CD4-positive, alpha-beta T cell (primary cell): ENCODE results near the gene TCFL5. TPM values are rescaled to one million over a fixed set of nuclear protein-coding genes. Genes with fewer than 3 reads are reported as not detected.
A peak's percentile ranks its signal among the peaks of the same experiment; 100 is the strongest.

Experiments
- ATAC-seq: fragments of 200-7000 bp; cut with Tn5 transposase; one replicate; pipeline ENCODE4 v1.10.0; 2022; ENCODE audit warnings: mild to moderate bottlenecking; ENCODE audit not compliant: poor library complexity
- CTCF ChIA-PET: fragments of 350-600 bp; sonication (Branson Sonifier 250); formaldehyde crosslinking; loops from one replicate; lab custom pipeline; 2021; ENCODE audit warnings: antibody characterized with exemption, inconsistent platforms; lab: Charles Lee
- POLR2A ChIA-PET: fragments of 350-600 bp; sonication (Branson Sonifier 250); formaldehyde crosslinking; loops from one replicate; lab custom pipeline; 2021; ENCODE audit warnings: antibody characterized with exemption, inconsistent platforms; lab: Charles Lee
- DNase-seq, 14 experiments: peaks; one replicate each; pipeline ENCODE4 v3.0.0-alpha.2; 2013 to 2020; ENCODE audit warnings: mixed read lengths in 2 of 14
- H3K27ac ChIP-seq, 2 donors: one replicate each; pipeline versions ENCODE4 v1.5.1 to v1.7.0; 2013; ENCODE audit warnings: low read length in 2 of 2, low read depth in 1 of 2, mild to moderate bottlenecking in 1 of 2
- H3K27me3 ChIP-seq, 2 experiments: 1 replicate in 1 of 2; 2 replicates in 1 of 2; pipeline versions ENCODE4 v1.6.1 to v1.7.0; 2013; ENCODE audit warnings: low read length in 2 of 2, control low read depth in 1 of 2, mild to moderate bottlenecking in 1 of 2, moderate library complexity in 1 of 2; ENCODE audit not compliant: insufficient read depth in 2 of 2, control insufficient read depth in 1 of 2
- H3K36me3 ChIP-seq: one replicate; pipeline ENCODE4 v1.6.1; 2013; ENCODE audit warnings: low read length, control low read depth; ENCODE audit not compliant: insufficient read depth
- H3K4me1 ChIP-seq: one replicate; pipeline ENCODE4 v1.6.1; 2013; ENCODE audit warnings: low read length, control low read depth; ENCODE audit not compliant: insufficient read depth
- H3K4me3 ChIP-seq: one replicate; pipeline ENCODE4 v1.5.1; 2013; ENCODE audit warnings: mild to moderate bottlenecking, low read length, moderate library complexity
- H3K9me3 ChIP-seq, 2 experiments: 1 replicate in 1 of 2; 2 replicates in 1 of 2; pipeline versions ENCODE4 v1.6.1 to v1.7.0; 2013; ENCODE audit warnings: low read length in 2 of 2, mild to moderate bottlenecking in 2 of 2, control low read depth in 1 of 2, moderate library complexity in 1 of 2; ENCODE audit not compliant: control insufficient read depth in 1 of 2, insufficient read depth in 1 of 2
- H3K27ac Mint-ChIP-seq: one replicate; pipeline ENCODE4 v1.8.0; 2020; ENCODE audit warnings: mixed read lengths
- H3K27me3 Mint-ChIP-seq: one replicate; pipeline ENCODE4 v1.8.0; 2021; ENCODE audit warnings: mixed read lengths
- H3K36me3 Mint-ChIP-seq: one replicate; pipeline ENCODE4 v1.8.0; 2021; ENCODE audit warnings: low read depth, mixed read lengths
- H3K4me1 Mint-ChIP-seq: one replicate; pipeline ENCODE4 v1.8.0; 2021; ENCODE audit warnings: low read depth, mixed read lengths
- H3K4me3 Mint-ChIP-seq: one replicate; pipeline ENCODE4 v1.8.0; 2020; ENCODE audit warnings: mild to moderate bottlenecking, mixed read lengths
- H3K9me3 Mint-ChIP-seq: one replicate; pipeline ENCODE4 v1.8.0; 2020; ENCODE audit warnings: mixed read lengths
- CTCF ChIP-seq: fragments of 200-600 bp; IDR thresholded peaks from one replicate; pipeline ENCODE4 v1.8.0; 2022; ENCODE audit warnings: antibody characterized with exemption, mild to moderate bottlenecking
- intact Hi-C, 2 experiments: fragments of 100-400 bp; cut with DNase I in 1 of 2; cut with micrococcal nuclease in 1 of 2; formaldehyde crosslinking; loops; one replicate each; pipeline versions ENCODE4 v1.15.1 to v1.9.0; 2023 to 2025; cut with DNase I, micrococcal nuclease
- total RNA-seq, 174 experiments: library from RNA in 2 of 174; stranded (reverse) in 2 of 174; gene quantifications; one replicate each; pipeline ENCODE4 v1.2.3 and lab custom pipeline; 2021 to 2026

TCFL5 gene
- total RNA-seq, 2 experiments from 2014 or later = 5.9 to 6.3 TPM

GRCh38 chr20:62795023-62795761 lies 66.4 kb downstream of the TCFL5 start:
- Histone ChIP-seq H3K9me3 (no peaks in the 10 kb centered on the region), H3K27me3 (no peaks in the 10 kb centered on the region), H3K27ac (peak overlapping the region; percentile 63 to 77), H3K4me3 (peak overlapping the region; percentile 78), H3K4me1 (peaks cover 56% of the 10 kb centered on the region), H3K36me3 (peaks cover 24% of the 10 kb centered on the region)
- Mint-ChIP-seq H3K27ac (peak overlapping the region; percentile 89), H3K36me3 (peaks cover 41% of the 10 kb centered on the region), H3K27me3 (no peaks in the 10 kb centered on the region), H3K4me3 (peak overlapping the region; percentile 88), H3K9me3 (no peaks in the 10 kb centered on the region), H3K4me1 (peaks cover 55% of the 10 kb centered on the region)
- ChIA-PET CTCF (interaction anchor here (1.2 to 2.0 kb wide), 4 partner anchors 13 to 295 kb away, joined by 3 to 7 read pairs (median 4); no protein-coding TSS in a partner anchor), POLR2A (interaction anchor here (1.0 to 4.5 kb wide), 33 partner anchors 9 to 673 kb away, joined by 3 to 85 read pairs (median 6); partner anchors contain the start of genes LSM14B, NTSR1, OGFR and TCFL5)
- DNase-seq = peak; percentile 38 to 84 (median 64)
- TF ChIP-seq CTCF = no peak
- intact Hi-C loops = loop anchor here in 1 of 2 experiments (2.0 to 10.0 kb wide), 2 partner anchors 18 to 410 kb away; partner anchors contain the start of gene RPS21
- peak; percentile 17 for ATAC-seq

GRCh38 chr20:62794007-62794724 lies 67.5 kb downstream of the TCFL5 start:
- CTCF ChIA-PET = interaction anchor here (1.2 to 2.0 kb wide), 5 partner anchors 14 to 294 kb away, joined by 3 to 7 read pairs (median 4); no protein-coding TSS in a partner anchor
- Mint-ChIP-seq H3K4me1 (peaks cover 55% of the 10 kb centered on the region), H3K27ac (peak overlapping the region; percentile 89), H3K4me3 (peak overlapping the region; percentile 88), H3K9me3 (no peaks in the 10 kb centered on the region), H3K27me3 (no peaks in the 10 kb centered on the region), H3K36me3 (peaks cover 32% of the 10 kb centered on the region)
- Histone ChIP-seq H3K27ac (peak overlapping the region; percentile 79 to 90), H3K27me3 (no peaks in the 10 kb centered on the region), H3K4me3 (peak overlapping the region; percentile 78), H3K9me3 (no peaks in the 10 kb centered on the region), H3K4me1 (peaks cover 56% of the 10 kb centered on the region), H3K36me3 (peaks cover 14% of the 10 kb centered on the region)
- ATAC-seq (peak; percentile 71), DNase-seq (peak; percentile 87 to 98 (median 95))
- POLR2A ChIA-PET = interaction anchor here (0.6 to 4.5 kb wide), 50 partner anchors 8 to 729 kb away, joined by 3 to 85 read pairs (median 5); partner anchors contain the start of genes LSM14B, NTSR1, OGFR and PPDPF
- intact Hi-C loops = loop anchor here (1.0 to 10.0 kb wide), 5 partner anchors 17 to 409 kb away; partner anchors contain the start of gene RPS21 (in 1 of the 2)
- TF ChIP-seq CTCF = no peak

- intact Hi-C loops = loop anchor here (1.0 to 10.0 kb wide), 7 partner anchors 16 to 409 kb away; partner anchors contain the start of gene RPS21 (in 1 of the 2)
- Histone ChIP-seq H3K4me3 (peak overlapping the region; percentile 55), H3K27me3 (no peaks in the 10 kb centered on the region), H3K27ac (peak overlapping the region; percentile 79 to 90), H3K36me3 (peaks cover 9% of the 10 kb centered on the region), H3K4me1 (peaks cover 56% of the 10 kb centered on the region), H3K9me3 (no peaks in the 10 kb centered on the region)
- no peaks in the 10 kb centered on the region for H3K9me3 Mint-ChIP-seq
- DNase-seq = no peak
- TF ChIP-seq CTCF = no peak
- peak overlapping the region; percentile 88 for H3K4me3 Mint-ChIP-seq
- peaks cover 55% of the 10 kb centered on the region for H3K4me1 Mint-ChIP-seq
- no peak for ATAC-seq
- POLR2A ChIA-PET = interaction anchor here (0.8 to 4.5 kb wide), 43 partner anchors 9 to 728 kb away, joined by 3 to 85 read pairs (median 5); partner anchors contain the start of genes LSM14B, NTSR1, OGFR and PPDPF
- peaks cover 27% of the 10 kb centered on the region for H3K36me3 Mint-ChIP-seq
- CTCF ChIA-PET = interaction anchor here (1.2 to 2.0 kb wide), 5 partner anchors 15 to 294 kb away, joined by 3 to 7 read pairs (median 4); no protein-coding TSS in a partner anchor
- no peaks in the 10 kb centered on the region for H3K27me3 Mint-ChIP-seq
- peak overlapping the region; percentile 89 for H3K27ac Mint-ChIP-seq
Measured at GRCh38 chr20:62793757-62794006, 67.9 kb downstream of the TCFL5 start.
